Liver (tissue), 9 donors: ENCODE data around the gene ATP6V0A4. TPM values are rescaled to one million over a fixed set of nuclear protein-coding genes. Genes with fewer than 3 reads are reported as not detected.

Source experiments
- DNase-seq: peaks from one replicate; pipeline ENCODE4 v3.0.0-alpha.2; 2017; ENCODE audit warnings: low spot score
- H3K27ac ChIP-seq, 2 donors: one replicate each; pipeline ENCODE4 v1.7.0; 2013; ENCODE audit warnings: inconsistent platforms in 2 of 2, low read length in 2 of 2, control low read depth in 1 of 2, low read depth in 1 of 2, mild to moderate bottlenecking in 1 of 2
- H3K27me3 ChIP-seq, 4 donors: one replicate each; pipeline versions ENCODE4 v1.6.1 to v1.7.0; 2013; ENCODE audit warnings: low read length in 3 of 4, inconsistent platforms in 1 of 4, mild to moderate bottlenecking in 1 of 4, moderate library complexity in 1 of 4; ENCODE audit not compliant: control insufficient read depth in 4 of 4, insufficient read depth in 4 of 4
- H3K36me3 ChIP-seq, 4 donors: one replicate each; pipeline versions ENCODE4 v1.6.1 to v1.7.0; 2013; ENCODE audit warnings: low read length in 3 of 4, mild to moderate bottlenecking in 3 of 4, low read depth in 1 of 4, moderate library complexity in 1 of 4; ENCODE audit not compliant: control insufficient read depth in 4 of 4, insufficient read depth in 3 of 4
- H3K4me1 ChIP-seq, 4 donors: one replicate each; pipeline versions ENCODE4 v1.6.1 to v1.7.0; 2013; ENCODE audit warnings: low read length in 3 of 4, mild to moderate bottlenecking in 3 of 4, moderate library complexity in 1 of 4; ENCODE audit not compliant: control insufficient read depth in 4 of 4, insufficient read depth in 4 of 4
- H3K4me3 ChIP-seq, 3 donors: one replicate each; pipeline versions ENCODE4 v1.6.1 to v1.7.0; 2013; ENCODE audit warnings: low read length in 3 of 3, control low read depth in 1 of 3, low read depth in 1 of 3, mild to moderate bottlenecking in 1 of 3
- H3K9ac ChIP-seq, 2 donors: one replicate each; pipeline ENCODE4 v1.7.0; 2013; ENCODE audit warnings: low read length in 2 of 2, mild to moderate bottlenecking in 2 of 2, moderate library complexity in 2 of 2, control low read depth in 1 of 2, low read depth in 1 of 2
- H3K9me3 ChIP-seq, 4 donors: one replicate each; pipeline versions ENCODE4 v1.6.1 to v1.7.0; 2013; ENCODE audit warnings: low read length in 3 of 4; ENCODE audit not compliant: control insufficient read depth in 4 of 4
- EGR1 ChIP-seq, 2 donors: IDR thresholded peaks; 2 replicates each; pipeline ENCODE4 v1.6.1; 2016 to 2018; ENCODE audit warnings: antibody characterized with exemption in 2 of 2, low read depth in 2 of 2
- FOXA1 ChIP-seq: IDR thresholded peaks from 2 replicates; pipeline ENCODE4 v1.6.1; 2016; ENCODE audit warnings: antibody characterized with exemption
- HNF4A ChIP-seq, 2 donors: conservative IDR thresholded peaks; 2 replicates each; pipeline ENCODE4 v1.6.1; 2016; ENCODE audit warnings: antibody characterized with exemption in 2 of 2, mild to moderate bottlenecking in 2 of 2
- NR2F2 ChIP-seq: IDR thresholded peaks from 2 replicates; pipeline ENCODE4 v1.6.1; 2016; ENCODE audit warnings: antibody characterized with exemption
- RXRA ChIP-seq, 2 donors: IDR thresholded peaks; 2 replicates each; pipeline ENCODE4 v1.6.1; 2017 to 2018; ENCODE audit warnings: antibody characterized with exemption in 2 of 2, mild to moderate bottlenecking in 1 of 2
- TAF1 ChIP-seq: conservative IDR thresholded peaks from 2 replicates; pipeline ENCODE4 v1.6.1; 2016; ENCODE audit warnings: antibody characterized with exemption, mild to moderate bottlenecking
- YY1 ChIP-seq: IDR thresholded peaks from 2 replicates; pipeline ENCODE4 v1.6.1; 2016; ENCODE audit warnings: antibody characterized with exemption, mild to moderate bottlenecking
- WGBS: extraction: QIAGEN DNeasy Blood & Tissue Kit; methylation state at CpG from one replicate; pipeline ENCODE4 v1.1.7; 2013; 5-methylcytosine and 5-hydroxymethylcytosine counted together
- polyA plus RNA-seq, 2 donors: library from polyadenylated mRNA; stranded (reverse) in 1 of 2; unstranded in 1 of 2; fragments of 200-250 nt in 1 of 2; fragments of >200 nt in 1 of 2; fragmentation: Nextera tagmentation in 1 of 2; extraction: Ambion mirVana in 1 of 2; gene quantifications; one replicate each; pipeline versions ENCODE4 v1.2.1 to v1.2.3, GENCODE V29; 2013 to 2015
- total RNA-seq, 2 donors: library from RNA; depleted of rRNA; stranded (reverse); fragments of >200 nt; gene quantifications; one replicate each; pipeline ENCODE4 v1.2.3, GENCODE V29; 2014
- TF ChIP-seq, protein P1 (sequence below): fragments of 150-350 bp; IDR thresholded peaks from 2 replicates; pipeline ENCODE4 v1.5.1; 2017; ENCODE audit warnings: improper control_type of control experiment, low read depth, low read length; ENCODE audit not compliant: missing input control
- TF ChIP-seq, protein P2 (sequence below): IDR thresholded peaks from 2 replicates; pipeline ENCODE4 v1.6.1; 2016; ENCODE audit warnings: antibody characterized with exemption, mild to moderate bottlenecking
- TF ChIP-seq, protein P3 (sequence below): IDR thresholded peaks from 2 replicates; pipeline ENCODE4 v1.6.1; 2016; ENCODE audit warnings: antibody characterized with exemption
- donor health status: healthy.
- donor health status: healthy.
- donor health status: healthy.
- donor health status: healthy.
- donor health status: healthy.

Gene ATP6V0A4
- not detected for total RNA-seq
- polyA plus RNA-seq = not detected

DNA sequence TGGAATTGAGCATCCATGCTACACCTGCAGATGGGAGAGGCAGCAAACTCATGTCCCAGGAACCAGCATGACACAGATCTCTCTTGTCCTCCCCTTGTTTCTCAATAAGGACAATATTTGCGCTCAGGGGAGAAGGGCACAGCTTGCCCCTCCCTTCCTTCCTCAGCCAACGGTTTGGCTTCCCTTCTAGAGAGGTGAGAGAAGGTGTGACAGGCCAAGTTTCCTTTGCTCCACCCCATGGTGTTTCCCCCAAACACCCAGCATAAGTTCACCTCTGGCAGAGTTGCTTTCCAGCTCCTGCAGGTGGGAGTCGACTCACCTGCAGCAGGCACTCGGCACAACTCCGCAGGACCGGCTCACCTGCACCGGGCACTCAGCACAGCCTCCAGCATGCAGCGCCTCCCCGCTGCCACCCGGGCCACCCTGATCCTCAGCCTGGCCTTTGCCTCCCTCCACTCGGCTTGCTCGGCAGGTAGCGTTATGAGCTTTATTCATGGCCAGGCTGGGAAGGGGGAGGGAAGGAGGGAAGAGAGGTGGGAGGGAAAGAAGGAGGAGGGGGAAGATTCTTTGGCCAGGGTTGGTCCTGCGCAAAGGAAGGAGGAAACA is at the start of gene ATP6V0A4, which contains the start of gene TMEM213:
TSS of gene ATP6V0A4 (minus strand) at position 482 of the 606 bp plus-strand sequence. CDS start 26,949 bp downstream, outside the sequence.
TSS of gene TMEM213 (plus strand) at position 280 of the 606 bp plus-strand sequence. CDS start at position 391, 111 bp downstream.
- H3K27ac ChIP-seq = no peak within 1 kb of the TSS
- no peak for DNase-seq
- no peaks in the 10 kb centered on the region for H3K9me3 ChIP-seq
- WGBS = 26% methylated on average over 14 of the region's 14 CpGs
- no peaks in the 10 kb centered on the region for H3K4me1 ChIP-seq
- H3K4me3 ChIP-seq = no peak within 1 kb of the TSS
- TF ChIP-seq EGR1 (IDR thresholded peaks at IDR 0.05; ENCODE audit: low read depth in 2 of 2) (no peak), HNF4A (conservative IDR thresholded peaks at IDR 0.05) (no peak), RXRA (IDR thresholded peaks at IDR 0.05) (no peak), YY1 (no peak), TAF1 (no peak)
- TF ChIP-seq, protein P1, sequence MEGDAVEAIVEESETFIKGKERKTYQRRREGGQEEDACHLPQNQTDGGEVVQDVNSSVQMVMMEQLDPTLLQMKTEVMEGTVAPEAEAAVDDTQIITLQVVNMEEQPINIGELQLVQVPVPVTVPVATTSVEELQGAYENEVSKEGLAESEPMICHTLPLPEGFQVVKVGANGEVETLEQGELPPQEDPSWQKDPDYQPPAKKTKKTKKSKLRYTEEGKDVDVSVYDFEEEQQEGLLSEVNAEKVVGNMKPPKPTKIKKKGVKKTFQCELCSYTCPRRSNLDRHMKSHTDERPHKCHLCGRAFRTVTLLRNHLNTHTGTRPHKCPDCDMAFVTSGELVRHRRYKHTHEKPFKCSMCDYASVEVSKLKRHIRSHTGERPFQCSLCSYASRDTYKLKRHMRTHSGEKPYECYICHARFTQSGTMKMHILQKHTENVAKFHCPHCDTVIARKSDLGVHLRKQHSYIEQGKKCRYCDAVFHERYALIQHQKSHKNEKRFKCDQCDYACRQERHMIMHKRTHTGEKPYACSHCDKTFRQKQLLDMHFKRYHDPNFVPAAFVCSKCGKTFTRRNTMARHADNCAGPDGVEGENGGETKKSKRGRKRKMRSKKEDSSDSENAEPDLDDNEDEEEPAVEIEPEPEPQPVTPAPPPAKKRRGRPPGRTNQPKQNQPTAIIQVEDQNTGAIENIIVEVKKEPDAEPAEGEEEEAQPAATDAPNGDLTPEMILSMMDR = no peak
- no peak within 1 kb of the TSS for H3K9ac ChIP-seq
- H3K36me3 ChIP-seq = no peaks in the 10 kb centered on the region
- H3K27me3 ChIP-seq = peaks cover 0 to 7% (median 0%) of the 10 kb centered on the region in 4 donors

DNA sequence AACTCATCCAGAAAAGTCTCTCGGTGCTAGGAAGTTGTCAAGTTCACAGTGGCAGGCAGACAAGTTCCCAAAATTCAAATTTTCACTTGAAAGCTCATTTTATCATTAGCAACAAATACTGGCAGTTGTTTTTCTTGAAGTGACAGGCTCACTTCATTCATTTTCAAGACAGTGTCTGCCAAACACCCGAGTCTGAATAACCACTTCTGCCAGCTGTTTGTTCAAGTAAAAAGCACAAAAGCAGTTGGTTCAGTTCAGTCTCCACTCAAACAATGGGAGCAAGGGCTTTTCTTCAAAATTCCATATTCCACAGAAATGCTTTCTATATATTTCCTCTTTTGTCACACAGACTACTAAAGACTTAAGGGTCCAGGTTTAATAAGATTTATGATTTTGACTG is 47.7 kb upstream of the ATP6V0A4 start:
- H3K4me1 ChIP-seq = no peaks in the 10 kb centered on the region
- no peak overlapping the region for H3K4me3 ChIP-seq
- TF ChIP-seq YY1 (no peak), NR2F2 (no peak), HNF4A (conservative IDR thresholded peaks at IDR 0.05) (no peak), FOXA1 (no peak)
- TF ChIP-seq, protein P1 = no peak
- TF ChIP-seq, protein P2, sequence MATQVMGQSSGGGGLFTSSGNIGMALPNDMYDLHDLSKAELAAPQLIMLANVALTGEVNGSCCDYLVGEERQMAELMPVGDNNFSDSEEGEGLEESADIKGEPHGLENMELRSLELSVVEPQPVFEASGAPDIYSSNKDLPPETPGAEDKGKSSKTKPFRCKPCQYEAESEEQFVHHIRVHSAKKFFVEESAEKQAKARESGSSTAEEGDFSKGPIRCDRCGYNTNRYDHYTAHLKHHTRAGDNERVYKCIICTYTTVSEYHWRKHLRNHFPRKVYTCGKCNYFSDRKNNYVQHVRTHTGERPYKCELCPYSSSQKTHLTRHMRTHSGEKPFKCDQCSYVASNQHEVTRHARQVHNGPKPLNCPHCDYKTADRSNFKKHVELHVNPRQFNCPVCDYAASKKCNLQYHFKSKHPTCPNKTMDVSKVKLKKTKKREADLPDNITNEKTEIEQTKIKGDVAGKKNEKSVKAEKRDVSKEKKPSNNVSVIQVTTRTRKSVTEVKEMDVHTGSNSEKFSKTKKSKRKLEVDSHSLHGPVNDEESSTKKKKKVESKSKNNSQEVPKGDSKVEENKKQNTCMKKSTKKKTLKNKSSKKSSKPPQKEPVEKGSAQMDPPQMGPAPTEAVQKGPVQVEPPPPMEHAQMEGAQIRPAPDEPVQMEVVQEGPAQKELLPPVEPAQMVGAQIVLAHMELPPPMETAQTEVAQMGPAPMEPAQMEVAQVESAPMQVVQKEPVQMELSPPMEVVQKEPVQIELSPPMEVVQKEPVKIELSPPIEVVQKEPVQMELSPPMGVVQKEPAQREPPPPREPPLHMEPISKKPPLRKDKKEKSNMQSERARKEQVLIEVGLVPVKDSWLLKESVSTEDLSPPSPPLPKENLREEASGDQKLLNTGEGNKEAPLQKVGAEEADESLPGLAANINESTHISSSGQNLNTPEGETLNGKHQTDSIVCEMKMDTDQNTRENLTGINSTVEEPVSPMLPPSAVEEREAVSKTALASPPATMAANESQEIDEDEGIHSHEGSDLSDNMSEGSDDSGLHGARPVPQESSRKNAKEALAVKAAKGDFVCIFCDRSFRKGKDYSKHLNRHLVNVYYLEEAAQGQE = no peak
- TF ChIP-seq, protein P3, sequence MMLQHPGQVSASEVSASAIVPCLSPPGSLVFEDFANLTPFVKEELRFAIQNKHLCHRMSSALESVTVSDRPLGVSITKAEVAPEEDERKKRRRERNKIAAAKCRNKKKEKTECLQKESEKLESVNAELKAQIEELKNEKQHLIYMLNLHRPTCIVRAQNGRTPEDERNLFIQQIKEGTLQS = no peak
- 63% methylated on average over 2 of the region's 2 CpGs for WGBS
- DNase-seq = no peak
- H3K27me3 ChIP-seq = no peaks in the 10 kb centered on the region
- no peaks in the 10 kb centered on the region for H3K9me3 ChIP-seq
- H3K9ac ChIP-seq = no peak overlapping the region
- H3K36me3 ChIP-seq = no peaks in the 10 kb centered on the region
- no peak overlapping the region for H3K27ac ChIP-seq
